Muscle layer of colon (tissue), 2 donors: ENCODE results near the gene IMPA2.

Source experiments
- H3K27ac ChIP-seq: one replicate; pipeline ENCODE4 v1.7.0; 2013; ENCODE audit warnings: low read depth, mild to moderate bottlenecking, low read length, moderate library complexity
- H3K27me3 ChIP-seq, 2 donors: one replicate each; pipeline ENCODE4 v1.7.0; 2013; ENCODE audit warnings: low read length in 2 of 2, mild to moderate bottlenecking in 2 of 2; ENCODE audit not compliant: insufficient read depth in 2 of 2, control insufficient read depth in 1 of 2
- H3K36me3 ChIP-seq: one replicate; pipeline ENCODE4 v1.7.0; 2013; ENCODE audit warnings: mild to moderate bottlenecking, low read length; ENCODE audit not compliant: insufficient read depth
- H3K4me1 ChIP-seq: one replicate; pipeline ENCODE4 v1.7.0; 2013; ENCODE audit warnings: mild to moderate bottlenecking, low read length; ENCODE audit not compliant: insufficient read depth
- H3K4me3 ChIP-seq, 2 donors: one replicate each; pipeline ENCODE4 v1.7.0; 2013; ENCODE audit warnings: low read length in 2 of 2, low read depth in 1 of 2, mild to moderate bottlenecking in 1 of 2, moderate library complexity in 1 of 2
- H3K9ac ChIP-seq: one replicate; pipeline ENCODE4 v1.7.0; 2013; ENCODE audit warnings: low read length
- H3K9me3 ChIP-seq: one replicate; pipeline ENCODE4 v1.7.0; 2013; ENCODE audit warnings: mild to moderate bottlenecking, low read length
- donor health status: abdominal sarcoma.
- donor health status: Adenocarcinoma of cecum.

Gene IMPA2

GRCh38 chr18:12026562-12026961, 45.3 kb downstream of the IMPA2 start:
- no peak overlapping the region for H3K4me3 ChIP-seq
- H3K36me3 ChIP-seq = peaks cover 8% of the 10 kb centered on the region
- no peak overlapping the region for H3K9ac ChIP-seq
- H3K9me3 ChIP-seq = no peaks in the 10 kb centered on the region
- peaks cover 5% of the 10 kb centered on the region for H3K4me1 ChIP-seq
- H3K27me3 ChIP-seq = no peaks in the 10 kb centered on the region
- H3K27ac ChIP-seq = no peak overlapping the region

GRCh38 chr18:12027046-12027445, 45.7 kb downstream of the IMPA2 start:
- H3K4me1 ChIP-seq = peaks cover 9% of the 10 kb centered on the region
- H3K9me3 ChIP-seq = no peaks in the 10 kb centered on the region
- H3K9ac ChIP-seq = no peak overlapping the region
- peaks cover 6% of the 10 kb centered on the region for H3K36me3 ChIP-seq
- no peaks in the 10 kb centered on the region for H3K27me3 ChIP-seq
- no peak overlapping the region for H3K27ac ChIP-seq
- no peak overlapping the region for H3K4me3 ChIP-seq

GRCh38 chr18:12027480-12027879, 46.2 kb downstream of the IMPA2 start:
- no peak overlapping the region for H3K9ac ChIP-seq
- H3K4me1 ChIP-seq = peaks cover 13% of the 10 kb centered on the region
- H3K27ac ChIP-seq = no peak overlapping the region
- H3K36me3 ChIP-seq = peaks cover 6% of the 10 kb centered on the region
- H3K27me3 ChIP-seq = no peaks in the 10 kb centered on the region
- no peaks in the 10 kb centered on the region for H3K9me3 ChIP-seq
- no peak overlapping the region for H3K4me3 ChIP-seq

GRCh38 chr18:12028040-12028628, 46.8 kb downstream of the IMPA2 start:
- H3K4me1 ChIP-seq = peaks cover 13% of the 10 kb centered on the region
- H3K9ac ChIP-seq = no peak overlapping the region

GRCh38 chr18:12028674-12029073, 47.4 kb downstream of the IMPA2 start:
- H3K4me1 ChIP-seq = peaks cover 13% of the 10 kb centered on the region
- no peaks in the 10 kb centered on the region for H3K27me3 ChIP-seq
- H3K36me3 ChIP-seq = peaks cover 6% of the 10 kb centered on the region
- H3K27ac ChIP-seq = no peak overlapping the region
- no peak overlapping the region for H3K9ac ChIP-seq
- no peaks in the 10 kb centered on the region for H3K9me3 ChIP-seq
- no peak overlapping the region for H3K4me3 ChIP-seq

More at GRCh38 chr18:12028040-12028628, 46.8 kb downstream of the IMPA2 start:
- H3K36me3 ChIP-seq = peaks cover 6% of the 10 kb centered on the region
- H3K27ac ChIP-seq = no peak overlapping the region
- H3K9me3 ChIP-seq = no peaks in the 10 kb centered on the region
- no peak overlapping the region for H3K4me3 ChIP-seq
- no peaks in the 10 kb centered on the region for H3K27me3 ChIP-seq

GRCh38 chr18:12029786-12030584, 48.7 kb downstream of the IMPA2 start:
- Histone ChIP-seq H3K9ac (no peak overlapping the region), H3K4me3 (no peak overlapping the region), H3K4me1 (peaks cover 13% of the 10 kb centered on the region), H3K36me3 (peaks cover 6% of the 10 kb centered on the region), H3K27me3 (no peaks in the 10 kb centered on the region), H3K27ac (no peak overlapping the region), H3K9me3 (no peaks in the 10 kb centered on the region)

- no peaks in the 10 kb centered on the region for H3K27me3 ChIP-seq
- H3K9ac ChIP-seq = no peak overlapping the region
- H3K4me3 ChIP-seq = no peak overlapping the region
- peaks cover 6% of the 10 kb centered on the region for H3K36me3 ChIP-seq
- peaks cover 13% of the 10 kb centered on the region for H3K4me1 ChIP-seq
- no peaks in the 10 kb centered on the region for H3K9me3 ChIP-seq
- no peak overlapping the region for H3K27ac ChIP-seq
Measured at GRCh38 chr18:12030670-12031069, 49.4 kb downstream of the IMPA2 start.

GRCh38 chr18:12031181-12031580, 49.9 kb downstream of the IMPA2 start:
- H3K27me3 ChIP-seq = no peaks in the 10 kb centered on the region
- no peak overlapping the region for H3K9ac ChIP-seq
- H3K4me3 ChIP-seq = no peak overlapping the region
- H3K9me3 ChIP-seq = no peaks in the 10 kb centered on the region
- H3K4me1 ChIP-seq = peaks cover 13% of the 10 kb centered on the region
- peaks cover 6% of the 10 kb centered on the region for H3K36me3 ChIP-seq
- H3K27ac ChIP-seq = no peak overlapping the region

- H3K9me3 ChIP-seq = no peaks in the 10 kb centered on the region
- H3K36me3 ChIP-seq = peaks cover 6% of the 10 kb centered on the region
- no peak overlapping the region for H3K9ac ChIP-seq
- no peak overlapping the region for H3K4me3 ChIP-seq
- no peaks in the 10 kb centered on the region for H3K27me3 ChIP-seq
- peaks cover 12% of the 10 kb centered on the region for H3K4me1 ChIP-seq
- H3K27ac ChIP-seq = peak overlapping the region; percentile 12
Measured at GRCh38 chr18:12031846-12032245, 50.5 kb downstream of the IMPA2 start.

- Histone ChIP-seq H3K9me3 (no peaks in the 10 kb centered on the region), H3K9ac (no peak overlapping the region), H3K4me3 (no peak overlapping the region), H3K4me1 (peaks cover 9% of the 10 kb centered on the region), H3K36me3 (peaks cover 3% of the 10 kb centered on the region), H3K27ac (no peak overlapping the region), H3K27me3 (no peaks in the 10 kb centered on the region)
Measured at GRCh38 chr18:12032786-12033642, 51.7 kb downstream of the IMPA2 start.

- no peaks in the 10 kb centered on the region for H3K9me3 ChIP-seq
- H3K9ac ChIP-seq = no peak overlapping the region
- H3K36me3 ChIP-seq = no peaks in the 10 kb centered on the region
- H3K4me3 ChIP-seq = no peak overlapping the region
- H3K27ac ChIP-seq = no peak overlapping the region
- no peaks in the 10 kb centered on the region for H3K27me3 ChIP-seq
- H3K4me1 ChIP-seq = peaks cover 9% of the 10 kb centered on the region
Measured at GRCh38 chr18:12033643-12034025, 52.3 kb downstream of the IMPA2 start.
